ENCODE data around the gene GPX4. TPM values are rescaled to one million over a fixed set of nuclear protein-coding genes. Genes with fewer than 3 reads are reported as not detected.

Gene GPX4
- total RNA-seq, 1 experiment from 2014 or later: 355 TPM

- H3K27ac ChIP-seq (ENCODE audit: insufficient read length, low read depth, low read length): no peak overlapping the region
- H3K4me2 ChIP-seq (ENCODE audit: insufficient read depth, insufficient read length, low read length): no peak overlapping the region
- H2BK15ac ChIP-seq (ENCODE audit: low read depth, low read length): no peak overlapping the region
- Mint-ChIP-seq H3K9me3 (no peaks in the 10 kb centered on the region), H3K4me3 (no peak overlapping the region), H3K27ac (no peak overlapping the region), H3K36me3 (ENCODE audit: insufficient read depth in 1 of 3, low read depth in 3 of 3) (peaks cover 12 to 34% (median 24%) of the 10 kb centered on the region in 3 experiments; a peak in 6 of 7 replicates), H3K4me1 (peaks cover 0 to 5% of the 10 kb centered on the region in 2 experiments; a peak in 2 of 4 replicates), H3K27me3 (ENCODE audit: low read depth) (peaks cover 1% of the 10 kb centered on the region)
- H2AFZ ChIP-seq (ENCODE audit: low read length): no peak overlapping the region
- no peaks in the 10 kb centered on the region for H3K9me3 ChIP-seq (ENCODE audit: control insufficient read depth, low read depth, low read length)
- H4K8ac ChIP-seq (replicated peaks; ENCODE audit: insufficient read length, low read depth, low read length): no peak overlapping the region
- no peaks in the 10 kb centered on the region for H3K23me2 ChIP-seq (ENCODE audit: insufficient read length, low read depth, low read length, poor library complexity, severe bottlenecking)
- H3K23ac ChIP-seq (ENCODE audit: insufficient read length, low read depth, low read length): no peak overlapping the region
- H3K79me2 ChIP-seq (ENCODE audit: insufficient read depth, low read length): no peaks in the 10 kb centered on the region
- no CpG with 5 or more reads among the region's 16 CpGs for WGBS (ENCODE audit: extremely low coverage, insufficient read length, low lambda C conversion rate)
- no peaks in the 10 kb centered on the region for H3K79me1 ChIP-seq (ENCODE audit: insufficient read depth, low read depth, low read length, poor library complexity, severe bottlenecking)
- H2BK5ac ChIP-seq (ENCODE audit: insufficient read length, low read length): no peak overlapping the region
- TF ChIP-seq CTCF (conservative IDR thresholded peaks at IDR 0.05): no peak
- DNase-seq: no peak
- no peak overlapping the region for H3K14ac ChIP-seq (ENCODE audit: insufficient read depth, low read length)
- no peak overlapping the region for H2AK5ac ChIP-seq (ENCODE audit: insufficient read length, low read length)
- no peak overlapping the region for H3K9ac ChIP-seq (ENCODE audit: extremely low read depth, insufficient read length, low read length)
- H3K18ac ChIP-seq (ENCODE audit: insufficient read length, low read depth, low read length): no peak overlapping the region
- no peak overlapping the region for H2BK120ac ChIP-seq (ENCODE audit: low read depth, low read length, poor library complexity, severe bottlenecking)
- no peak overlapping the region for H4K91ac ChIP-seq (ENCODE audit: insufficient read length, low read depth, low read length)
- H3K27me3 ChIP-seq (ENCODE audit: insufficient read depth, low read length): no peaks in the 10 kb centered on the region
- H4K5ac ChIP-seq (ENCODE audit: insufficient read length, low read depth, low read length): no peak overlapping the region
- no peaks in the 10 kb centered on the region for H3K4me1 ChIP-seq (ENCODE audit: insufficient read depth, low read length)
- H2BK20ac ChIP-seq (ENCODE audit: low read depth, low read length, poor library complexity, severe bottlenecking): no peak overlapping the region
- H2BK12ac ChIP-seq (ENCODE audit: insufficient read length, low read depth, low read length): no peak overlapping the region
- no peak overlapping the region for H3K4ac ChIP-seq (ENCODE audit: low read depth, low read length)
- H4K20me1 ChIP-seq (ENCODE audit: control insufficient read depth, insufficient read depth, insufficient read length): no peaks in the 10 kb centered on the region
- H3T11ph ChIP-seq (ENCODE audit: low read length): no peak overlapping the region
- H3K56ac ChIP-seq (ENCODE audit: insufficient read length, low read depth, low read length): no peak overlapping the region
Observed at GRCh38 chr19:1117654-1118053, 13.9 kb downstream of the GPX4 start.
